Activated T-helper 17 cell treated with anti-CD3 and anti-CD28 coated beads, Interleukin-2, amount 50 U/mL, for 72 hours (primary cell): ENCODE measurements around the gene EPM2AIP1. TPM values are rescaled to one million over a fixed set of nuclear protein-coding genes. Genes with fewer than 3 reads are reported as not detected.
"Not testable (repeated sequence)": the region's sequence is repeated elsewhere in the genome, so short reads cannot be mapped to it uniquely, and the experiment has no call there.

Source experiments
- ATAC-seq: fragments of 150-1000 bp; cut with Tn5 transposase; replicated peaks from 2 replicates; pipeline ENCODE4 v1.10.0; 2021; ENCODE audit warnings: mild to moderate bottlenecking, moderate library complexity
- H3K27ac Mint-ChIP-seq: one replicate; pipeline ENCODE4 v1.8.0; 2022; ENCODE audit warnings: mixed read lengths
- H3K27me3 Mint-ChIP-seq: one replicate; pipeline ENCODE4 v1.8.0; 2022; ENCODE audit warnings: mixed read lengths
- H3K36me3 Mint-ChIP-seq: one replicate; pipeline ENCODE4 v1.8.0; 2022; ENCODE audit warnings: low read depth, mild to moderate bottlenecking, mixed read lengths
- H3K4me1 Mint-ChIP-seq: one replicate; pipeline ENCODE4 v1.8.0; 2022; ENCODE audit warnings: mixed read lengths
- H3K4me3 Mint-ChIP-seq: one replicate; pipeline ENCODE4 v1.8.0; 2022; ENCODE audit warnings: mild to moderate bottlenecking, mixed read lengths
- H3K9me3 Mint-ChIP-seq: one replicate; pipeline ENCODE4 v1.8.0; 2022; ENCODE audit warnings: mixed read lengths
- total RNA-seq, 2 donors: library from RNA; stranded (reverse); gene quantifications; one replicate each; pipeline ENCODE4 v1.2.3, GENCODE V29; 2022

EPM2AIP1 gene
- total RNA-seq = 10 to 100 TPM; 14.8 to 21.0 TPM

GRCh38 chr3:36992806-36993325 lies at the start of gene EPM2AIP1:
TSS of gene EPM2AIP1 (minus strand) at chr3:36993131. CDS start at chr3:36993077, 54 bp downstream.
- Mint-ChIP-seq H3K27ac (no peak within 1 kb of the TSS), H3K27me3 (no peaks in the 10 kb centered on the region), H3K4me3 (no peak within 1 kb of the TSS), H3K9me3 (no peaks in the 10 kb centered on the region), H3K36me3 (no peaks in the 10 kb centered on the region), H3K4me1 (peaks cover 30% of the 10 kb centered on the region)
- peak; percentile 88 for ATAC-seq

DNA sequence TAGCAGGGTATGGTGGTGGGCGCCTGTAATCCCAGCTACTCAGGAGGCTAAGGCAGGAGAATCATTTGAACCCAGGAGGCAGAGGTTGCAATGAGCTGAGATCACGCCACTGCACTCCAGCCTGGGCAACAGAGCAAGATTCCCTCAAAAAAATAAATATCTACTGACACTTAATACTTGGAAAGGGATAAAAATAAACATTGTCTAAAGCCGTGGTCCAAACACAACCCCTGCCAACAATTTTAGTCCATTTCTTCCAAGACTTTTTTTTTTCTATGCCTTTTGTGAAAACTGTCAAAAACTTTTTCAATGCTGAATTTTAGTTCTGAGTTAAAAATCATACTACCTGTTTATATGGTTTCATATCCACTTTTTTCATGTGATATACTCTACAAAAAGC lies 49.8 kb upstream of the EPM2AIP1 start:
- not testable (repeated sequence) for H3K4me1 Mint-ChIP-seq, H3K4me3 Mint-ChIP-seq, H3K9me3 Mint-ChIP-seq, H3K27ac Mint-ChIP-seq, ATAC-seq, H3K27me3 Mint-ChIP-seq
- H3K36me3 Mint-ChIP-seq = peaks cover 93% of the 10 kb centered on the region

- Mint-ChIP-seq H3K36me3 (peaks cover 93% of the 10 kb centered on the region), H3K4me3 (no peak overlapping the region), H3K27ac (no peak overlapping the region), H3K9me3 (no peaks in the 10 kb centered on the region), H3K27me3 (no peaks in the 10 kb centered on the region), H3K4me1 (peaks cover 5% of the 10 kb centered on the region)
- no peak for ATAC-seq
These were observed 48.7 kb upstream of the EPM2AIP1 start for GRCh38 chr3:37041546-37042195.

- Mint-ChIP-seq H3K9me3 (no peaks in the 10 kb centered on the region), H3K27me3 (no peaks in the 10 kb centered on the region), H3K4me1 (peaks cover 5% of the 10 kb centered on the region), H3K4me3 (no peak overlapping the region), H3K27ac (no peak overlapping the region), H3K36me3 (peaks cover 93% of the 10 kb centered on the region)
- no peak for ATAC-seq
These were observed 47.3 kb upstream of the EPM2AIP1 start for GRCh38 chr3:37040231-37040630.

GRCh38 chr3:37039161-37039846 lies 46.4 kb upstream of the EPM2AIP1 start:
- ATAC-seq = no peak

DNA sequence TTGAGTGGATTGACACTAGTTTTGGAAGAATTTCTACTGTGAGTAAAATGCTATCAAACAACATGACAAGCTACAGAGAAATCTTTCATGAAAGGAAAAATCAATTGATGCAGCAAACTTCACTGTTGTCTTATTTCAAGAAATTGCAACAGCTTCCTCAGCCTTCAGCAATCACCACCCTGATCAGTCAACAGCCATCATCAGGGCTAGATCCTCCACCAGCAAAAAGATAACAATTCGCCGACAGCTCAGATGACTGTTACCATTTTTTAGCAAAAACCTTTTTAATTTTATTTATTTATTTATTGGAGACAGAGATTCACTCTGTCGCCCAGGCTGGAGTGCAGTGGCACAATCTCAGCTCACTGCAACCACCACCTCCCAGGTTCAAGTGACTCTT lies 44.4 kb upstream of the EPM2AIP1 start:
- Mint-ChIP-seq H3K4me1 (no peaks in the 10 kb centered on the region), H3K4me3 (no peak overlapping the region), H3K36me3 (peaks cover 99% of the 10 kb centered on the region), H3K27me3 (no peaks in the 10 kb centered on the region), H3K9me3 (no peaks in the 10 kb centered on the region), H3K27ac (no peak overlapping the region)
- no peak for ATAC-seq

More at GRCh38 chr3:37039161-37039846, 46.4 kb upstream of the EPM2AIP1 start:
- Mint-ChIP-seq H3K27ac (peak overlapping the region; percentile 30), H3K9me3 (no peaks in the 10 kb centered on the region), H3K4me1 (no peaks in the 10 kb centered on the region), H3K4me3 (no peak overlapping the region), H3K27me3 (no peaks in the 10 kb centered on the region), H3K36me3 (peaks cover 93% of the 10 kb centered on the region)

- no peaks in the 10 kb centered on the region for H3K9me3 Mint-ChIP-seq
- no peak for ATAC-seq
- no peak overlapping the region for H3K4me3 Mint-ChIP-seq
- no peak overlapping the region for H3K27ac Mint-ChIP-seq
- H3K4me1 Mint-ChIP-seq = no peaks in the 10 kb centered on the region
- no peaks in the 10 kb centered on the region for H3K27me3 Mint-ChIP-seq
- H3K36me3 Mint-ChIP-seq = peaks cover 100% of the 10 kb centered on the region
These were observed 40.0 kb upstream of the EPM2AIP1 start for GRCh38 chr3:37032961-37033360.

GRCh38 chr3:37031096-37031682 lies 38.3 kb upstream of the EPM2AIP1 start:
- Mint-ChIP-seq H3K36me3 (peaks cover 100% of the 10 kb centered on the region), H3K4me3 (no peak overlapping the region), H3K9me3 (no peaks in the 10 kb centered on the region), H3K4me1 (no peaks in the 10 kb centered on the region), H3K27ac (no peak overlapping the region), H3K27me3 (no peaks in the 10 kb centered on the region)
- no peak for ATAC-seq

DNA sequence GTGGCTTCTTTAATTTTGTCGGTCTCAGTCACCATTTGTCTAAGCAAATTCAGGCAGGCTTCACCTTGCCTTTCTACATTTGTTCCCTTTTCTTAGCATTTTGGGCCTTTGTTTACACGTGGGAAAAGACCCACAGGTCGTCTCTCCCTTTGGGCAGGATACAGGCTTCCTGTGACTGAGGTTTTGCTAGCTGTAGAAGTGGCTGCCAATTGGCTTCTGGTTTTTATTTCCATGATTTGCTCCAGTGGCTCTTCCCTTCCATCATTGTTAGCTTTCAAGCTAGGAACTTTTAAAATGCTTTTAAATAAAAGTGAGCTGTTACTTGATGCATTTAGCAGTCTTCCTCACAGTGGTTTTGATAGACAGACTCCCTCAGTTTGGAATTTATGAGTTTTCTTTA lies 37.7 kb upstream of the EPM2AIP1 start:
- Mint-ChIP-seq H3K4me1 (no peaks in the 10 kb centered on the region), H3K4me3 (no peak overlapping the region), H3K27me3 (no peaks in the 10 kb centered on the region), H3K36me3 (peaks cover 100% of the 10 kb centered on the region), H3K9me3 (no peaks in the 10 kb centered on the region), H3K27ac (no peak overlapping the region)
- no peak for ATAC-seq

DNA sequence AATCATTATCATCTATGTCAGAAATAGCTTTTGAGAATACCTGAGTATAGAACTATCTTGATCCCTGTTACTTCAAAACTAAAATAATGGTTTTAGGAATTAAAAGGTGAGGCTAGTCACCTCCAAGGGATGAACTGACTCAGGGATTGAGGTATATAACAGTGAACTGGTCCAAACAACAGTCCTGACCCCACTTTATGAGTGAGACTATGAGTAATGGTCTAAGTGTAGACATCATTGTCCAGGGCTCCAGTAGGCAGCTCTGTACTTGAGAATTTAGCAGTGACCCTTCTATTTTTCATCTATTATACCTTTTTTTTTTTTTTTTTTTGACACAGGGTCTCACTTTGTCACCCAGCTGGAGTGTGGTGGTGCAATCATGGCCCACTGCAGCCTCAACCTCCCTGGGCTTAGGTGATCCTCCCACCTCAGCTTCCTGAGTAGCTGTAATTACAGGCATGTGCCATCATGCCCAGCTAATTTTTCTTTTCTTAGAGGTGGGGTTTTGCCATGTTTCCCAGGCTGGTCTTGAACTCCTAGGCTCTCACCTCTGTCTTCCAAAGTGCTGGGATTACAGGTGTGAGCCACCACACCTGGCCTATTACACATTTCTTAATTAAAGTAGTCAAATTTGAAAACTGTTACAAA lies 36.7 kb upstream of the EPM2AIP1 start:
- H3K9me3 Mint-ChIP-seq = no peaks in the 10 kb centered on the region
- ATAC-seq = no peak

GRCh38 chr3:37029111-37029510 lies 36.2 kb upstream of the EPM2AIP1 start:
- Mint-ChIP-seq H3K36me3 (peaks cover 100% of the 10 kb centered on the region), H3K4me1 (no peaks in the 10 kb centered on the region), H3K27me3 (no peaks in the 10 kb centered on the region), H3K27ac (no peak overlapping the region), H3K9me3 (no peaks in the 10 kb centered on the region), H3K4me3 (no peak overlapping the region)
- ATAC-seq = no peak

More for the DNA sequence above, 36.7 kb upstream of the EPM2AIP1 start:
- H3K36me3 Mint-ChIP-seq = peaks cover 100% of the 10 kb centered on the region
- no peaks in the 10 kb centered on the region for H3K4me1 Mint-ChIP-seq
- no peaks in the 10 kb centered on the region for H3K27me3 Mint-ChIP-seq
- no peak overlapping the region for H3K27ac Mint-ChIP-seq
- no peak overlapping the region for H3K4me3 Mint-ChIP-seq

GRCh38 chr3:37028329-37028728 lies 35.4 kb upstream of the EPM2AIP1 start:
- no peak overlapping the region for H3K27ac Mint-ChIP-seq
- H3K4me3 Mint-ChIP-seq = no peak overlapping the region
- H3K36me3 Mint-ChIP-seq = peaks cover 100% of the 10 kb centered on the region
- H3K4me1 Mint-ChIP-seq = peaks cover under 1% of the 10 kb centered on the region
- H3K9me3 Mint-ChIP-seq = no peaks in the 10 kb centered on the region
- H3K27me3 Mint-ChIP-seq = no peaks in the 10 kb centered on the region
- ATAC-seq = no peak

DNA sequence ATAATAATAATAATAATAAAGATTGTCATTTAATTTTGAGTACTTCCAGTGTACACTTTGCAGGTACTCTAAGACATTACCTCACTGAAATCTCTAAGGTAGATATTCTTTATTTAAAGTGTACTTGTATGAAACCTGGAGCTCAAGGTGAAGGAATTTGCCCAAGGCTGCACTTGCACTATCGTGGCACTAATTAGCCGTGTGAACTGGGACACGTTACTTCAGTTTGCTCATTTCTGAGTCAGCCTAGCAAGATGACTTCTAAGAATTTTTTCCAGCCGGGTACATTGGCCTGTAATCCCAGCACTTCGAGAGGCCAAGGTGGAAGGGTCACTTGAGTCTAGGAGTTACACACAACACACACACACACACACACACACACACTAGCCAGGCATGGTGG lies 33.9 kb upstream of the EPM2AIP1 start:
- H3K4me1 Mint-ChIP-seq = peaks cover 4% of the 10 kb centered on the region
- H3K27ac Mint-ChIP-seq = no peak overlapping the region

GRCh38 chr3:37025561-37026335 lies 32.8 kb upstream of the EPM2AIP1 start:
- Mint-ChIP-seq H3K36me3 (peaks cover 100% of the 10 kb centered on the region), H3K27me3 (no peaks in the 10 kb centered on the region), H3K9me3 (no peaks in the 10 kb centered on the region), H3K4me3 (no peak overlapping the region), H3K4me1 (peaks cover 4% of the 10 kb centered on the region), H3K27ac (no peak overlapping the region)
- ATAC-seq = no peak

More for the DNA sequence above, 33.9 kb upstream of the EPM2AIP1 start:
- H3K36me3 Mint-ChIP-seq = peaks cover 100% of the 10 kb centered on the region
- no peak for ATAC-seq
- no peaks in the 10 kb centered on the region for H3K27me3 Mint-ChIP-seq
- H3K4me3 Mint-ChIP-seq = no peak overlapping the region
- no peaks in the 10 kb centered on the region for H3K9me3 Mint-ChIP-seq
